HG02571 (cell line): Measurements from ENCODE around the gene CELA2B.
"Not testable (repeated sequence)": the region's sequence is repeated elsewhere in the genome, so short reads cannot be mapped to it uniquely, and the experiment has no call there.

Experiments
- ATAC-seq: cut with Tn5 transposase; IDR thresholded peaks from one replicate; pipeline ENCODE4 v1.9.1; 2021; ENCODE audit warnings: mild to moderate bottlenecking, moderate library complexity; ENCODE audit not compliant: unreplicated experiment

Gene CELA2B

DNA sequence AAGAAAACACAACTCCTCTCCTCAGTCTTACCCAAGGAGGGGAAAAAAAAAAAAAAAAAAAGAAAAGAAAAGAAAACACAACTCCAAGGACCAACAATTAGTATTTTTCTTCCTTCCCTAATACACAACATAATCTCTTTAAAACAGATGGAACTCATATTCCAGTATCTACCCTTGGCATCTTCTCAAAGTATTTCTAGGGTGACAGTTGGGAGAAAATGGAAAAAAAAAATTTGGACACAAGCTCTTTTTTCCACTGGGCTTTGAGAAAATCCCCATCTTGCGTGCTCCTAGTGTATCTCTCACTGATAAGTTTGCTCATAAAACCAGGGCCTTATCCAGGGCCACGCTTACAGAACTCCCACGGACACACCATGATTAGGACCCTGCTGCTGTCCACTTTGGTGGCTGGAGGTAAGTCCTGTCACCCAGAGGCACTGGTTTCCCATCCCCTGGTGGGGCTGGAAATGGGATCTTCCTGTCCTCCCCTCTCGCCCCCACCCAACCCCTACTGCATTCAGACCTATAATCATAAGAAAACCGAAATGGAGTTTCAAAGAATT is at the start of gene CELA2B:
Gene CELA2B, plus strand, starts transcription at position 353 of the 563 bp plus-strand sequence. Its CDS starts 22 bp downstream, at position 375.
- no peak for ATAC-seq

DNA sequence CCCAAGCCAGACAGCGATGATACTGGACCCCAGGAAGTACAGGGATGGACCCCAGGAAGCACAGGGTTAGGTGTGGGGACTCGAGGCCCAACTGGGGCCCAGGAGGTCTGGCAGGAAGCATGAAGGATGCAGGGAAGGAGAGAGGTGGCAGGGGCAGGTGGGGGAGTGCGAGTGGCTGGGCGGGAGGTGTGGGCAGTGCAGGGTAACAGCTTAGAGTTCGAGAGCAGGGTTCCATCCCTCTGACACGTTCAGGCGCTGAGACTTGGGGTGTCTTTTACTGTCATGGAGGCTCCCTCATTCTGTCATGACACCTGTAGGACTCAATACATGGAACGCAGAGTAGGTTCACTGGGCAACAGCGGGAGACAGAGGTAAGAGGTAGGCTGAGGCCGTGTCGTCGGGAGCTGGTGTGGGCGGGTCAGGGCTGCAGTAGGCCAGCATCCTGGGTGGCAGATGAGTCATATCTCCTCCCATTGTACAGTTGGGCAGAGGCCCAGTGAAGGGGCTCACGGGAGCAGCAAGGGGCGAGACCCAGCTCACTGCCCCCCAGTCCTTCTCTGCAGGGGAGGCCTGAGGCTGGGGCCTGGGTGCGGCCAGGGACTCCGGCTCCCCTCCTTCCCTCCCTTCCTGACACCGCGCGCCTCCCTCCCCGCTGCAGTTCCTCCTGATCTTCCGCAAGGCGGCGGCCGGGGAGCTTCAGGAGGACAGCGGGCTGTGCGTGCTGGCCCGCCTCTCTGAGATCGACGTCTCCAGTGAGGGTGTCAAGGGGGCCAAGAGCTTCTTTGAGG is 49.2 kb upstream of the CELA2B start:
- ATAC-seq: no peak

DNA sequence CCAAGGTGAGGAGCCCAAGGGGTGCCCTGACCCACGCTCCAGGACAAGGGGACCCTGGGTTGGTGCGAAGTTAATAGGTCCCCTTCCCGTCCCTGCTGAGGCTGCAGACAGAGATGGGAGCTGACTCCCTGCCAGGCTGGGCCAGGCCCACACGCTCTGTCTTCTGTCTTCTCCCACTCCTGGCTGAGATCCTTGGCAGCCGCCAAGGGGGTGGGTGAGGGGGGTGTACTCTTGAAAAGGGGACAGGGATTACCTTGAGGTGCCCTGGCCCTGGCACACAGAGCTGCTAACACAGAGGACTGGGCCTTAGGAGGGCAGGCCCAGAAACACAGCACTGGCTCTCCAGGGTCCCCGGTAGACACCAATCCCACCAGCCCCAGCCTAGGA is 48.6 kb upstream of the CELA2B start:
- no peak for ATAC-seq

DNA sequence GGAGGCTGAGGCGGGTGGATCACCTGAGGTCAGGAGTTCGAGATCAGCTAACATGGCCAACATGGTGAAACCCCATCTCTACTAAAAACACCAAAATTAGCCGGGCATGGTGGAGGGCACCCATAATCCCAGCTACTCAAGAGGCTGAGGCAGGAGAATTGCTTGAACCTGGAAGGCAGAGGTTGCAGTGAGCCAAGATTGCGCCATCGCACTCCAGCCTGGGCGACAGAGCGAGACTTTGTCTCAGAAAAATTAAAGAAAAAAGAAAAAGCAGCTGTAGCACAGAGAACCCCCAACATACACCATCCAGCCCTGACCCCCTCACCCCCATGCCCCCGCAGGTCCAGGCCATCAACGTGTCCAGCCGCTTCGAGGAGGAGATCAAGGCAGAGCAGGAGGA is 47.7 kb upstream of the CELA2B start:
- ATAC-seq: not testable (repeated sequence)

DNA sequence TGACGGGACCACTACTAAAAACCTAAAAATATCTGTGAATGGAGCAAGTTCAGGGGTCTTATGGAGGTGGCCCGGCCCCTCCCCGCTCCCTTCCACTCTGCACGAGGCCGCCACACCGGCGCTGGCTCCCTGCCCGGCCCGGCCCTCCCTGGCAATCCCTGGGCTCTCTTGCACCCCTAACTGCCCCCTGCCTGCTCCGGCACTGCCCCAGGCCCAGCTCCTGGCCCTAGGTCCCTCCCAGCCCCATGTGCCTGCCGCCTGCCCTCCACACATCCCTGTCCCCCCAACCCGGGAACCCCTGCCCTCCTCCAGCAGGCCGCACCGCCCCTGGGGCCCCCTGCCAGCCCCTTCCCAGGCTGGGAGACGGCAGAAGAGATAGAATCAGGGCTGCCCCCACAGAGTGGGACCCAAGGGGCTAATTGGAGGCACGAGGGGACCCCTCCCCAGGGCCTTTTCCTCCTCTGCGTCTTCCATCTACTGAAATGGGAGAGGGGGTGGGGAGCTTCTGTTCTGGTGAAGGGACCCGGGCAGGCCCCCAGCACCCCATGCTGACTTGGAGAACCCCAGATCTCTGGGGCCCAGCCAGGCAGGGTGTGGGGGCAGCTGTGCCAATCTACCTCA is 47.0 kb upstream of the CELA2B start:
- ATAC-seq: no peak

DNA sequence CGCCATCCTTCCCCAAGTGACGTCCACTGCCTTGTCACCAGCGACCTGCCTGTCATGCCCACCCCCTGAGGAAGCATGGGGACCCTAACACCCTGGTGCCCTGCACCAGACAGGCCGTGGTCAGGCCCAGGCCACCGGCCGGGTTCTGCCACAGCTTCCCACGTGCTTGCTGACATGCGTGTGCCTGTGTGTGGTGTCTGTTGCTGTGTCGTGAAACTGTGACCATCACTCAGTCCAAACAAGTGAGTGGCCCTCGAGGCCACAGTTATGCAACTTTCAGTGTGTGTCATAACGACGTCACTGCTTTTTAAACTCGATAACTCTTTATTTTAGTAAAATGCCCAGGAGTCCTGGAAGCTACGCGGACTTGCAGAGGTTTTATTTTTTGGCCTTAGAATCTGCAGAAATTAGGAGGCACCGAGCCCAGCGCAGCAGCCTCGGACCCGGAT is 46.2 kb upstream of the CELA2B start:
- no peak for ATAC-seq

DNA sequence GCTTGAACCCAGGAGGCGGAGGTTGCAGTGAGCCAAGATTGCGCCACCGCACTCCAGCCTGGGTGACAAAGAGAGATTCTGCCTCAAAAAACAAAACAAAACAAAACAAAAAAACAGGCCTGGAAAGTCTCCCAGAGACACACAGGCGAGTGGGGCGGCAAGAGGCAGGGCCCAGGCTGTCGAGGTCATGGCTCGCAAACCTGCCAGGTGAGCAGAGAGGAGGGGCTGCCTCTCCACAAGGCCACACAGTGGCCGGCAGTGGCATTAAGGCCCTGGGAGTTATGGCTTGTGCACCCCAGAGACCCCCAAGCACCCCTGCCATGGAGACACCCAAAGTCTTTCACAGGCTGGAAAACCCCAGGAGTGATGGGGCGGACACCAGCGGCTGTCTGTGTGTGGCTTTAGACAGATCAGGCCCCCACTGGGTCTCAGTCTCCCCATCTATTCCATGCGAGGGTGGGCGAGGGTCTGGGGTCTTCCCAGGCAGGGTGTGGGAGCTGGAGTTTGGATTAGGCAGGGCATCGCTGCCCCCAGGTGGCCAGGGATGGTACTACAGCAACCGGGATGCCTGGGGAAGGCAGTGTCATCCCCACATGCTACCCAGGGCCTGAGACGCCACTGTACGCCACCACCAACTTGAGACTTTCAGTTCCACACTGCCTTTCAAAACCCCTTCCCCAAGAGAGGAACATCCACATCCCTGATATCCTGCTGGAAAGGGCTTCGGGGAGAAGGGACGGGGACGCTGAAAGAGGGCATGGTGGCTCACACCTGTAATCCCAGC is 44.9 kb upstream of the CELA2B start:
- ATAC-seq: no peak

DNA sequence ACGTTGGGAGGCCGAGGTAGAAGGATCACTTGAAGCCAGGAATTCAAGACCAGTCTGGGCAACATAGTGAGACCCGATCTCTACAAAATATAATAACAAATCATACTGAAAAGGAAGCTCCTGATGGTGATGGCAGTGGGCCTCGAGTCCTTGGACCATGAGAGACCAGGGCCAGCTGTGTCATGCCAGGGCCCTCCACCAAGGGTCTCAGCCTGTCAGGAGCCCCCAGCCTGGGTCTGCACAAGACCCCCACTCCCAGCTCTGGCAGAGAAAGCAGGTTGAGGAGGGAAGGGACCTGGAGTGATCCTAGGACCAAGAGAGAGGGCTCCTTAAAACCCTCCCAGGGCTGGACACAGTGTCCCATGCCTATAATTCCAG is 44.3 kb upstream of the CELA2B start:
- no peak for ATAC-seq

DNA sequence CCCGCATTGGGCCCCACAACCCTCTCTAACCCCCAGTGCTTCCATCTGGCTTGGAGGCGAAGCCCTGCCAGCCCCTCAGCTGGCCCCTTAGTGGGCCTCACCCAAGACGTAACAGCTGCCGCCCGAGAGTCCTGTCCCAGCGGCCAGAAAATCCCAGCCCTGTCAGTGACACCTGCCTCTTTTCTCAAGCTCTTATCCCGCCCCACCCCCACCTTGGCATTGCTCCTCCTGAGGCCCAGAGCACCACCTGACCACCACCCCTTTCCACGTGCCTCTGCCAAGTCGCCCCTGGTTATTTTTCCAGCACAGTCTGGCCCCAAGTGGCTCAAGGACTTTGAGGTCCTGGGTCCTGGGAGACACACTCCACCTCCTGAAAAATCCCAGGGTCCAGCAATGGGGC is 43.6 kb upstream of the CELA2B start:
- ATAC-seq: no peak

DNA sequence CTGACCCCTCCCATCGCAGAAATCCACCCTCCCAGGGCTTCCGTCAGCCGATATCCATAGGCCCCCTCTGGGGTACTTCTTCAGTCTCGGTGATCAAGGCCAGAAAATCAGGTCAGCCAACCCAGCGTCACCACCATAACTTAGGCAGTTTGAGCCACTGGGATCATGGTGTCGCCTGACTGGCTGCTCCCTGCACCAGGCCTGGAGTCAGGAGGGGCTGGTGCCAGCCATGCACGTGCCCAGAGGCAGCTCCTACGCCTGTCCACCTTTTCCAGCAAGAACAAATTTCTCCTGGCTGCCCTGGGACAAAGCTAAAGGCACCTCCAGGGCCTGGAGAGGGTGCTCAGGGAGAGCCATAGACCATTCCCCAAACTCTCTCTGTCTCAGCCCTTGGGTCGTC is 42.4 kb upstream of the CELA2B start:
- no peak for ATAC-seq

DNA sequence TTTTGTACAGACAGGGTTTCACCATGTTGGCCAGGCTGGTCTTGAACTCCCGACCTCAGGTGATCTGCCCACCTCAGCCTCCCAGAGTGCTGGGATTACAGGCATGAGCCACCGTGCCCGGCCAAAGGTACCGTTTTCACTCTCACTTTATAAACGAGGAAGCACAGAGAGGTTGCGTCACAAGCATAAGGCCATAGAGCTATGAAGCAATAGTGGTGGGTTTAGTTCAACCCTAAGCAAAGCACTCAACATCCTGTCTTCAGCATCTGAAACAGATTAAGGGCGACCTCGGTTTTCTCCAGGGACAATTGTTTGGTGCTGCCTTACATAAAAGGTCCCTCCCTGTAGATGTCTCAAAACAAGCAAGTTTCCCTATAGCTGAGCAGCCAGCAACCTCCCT is 41.2 kb upstream of the CELA2B start:
- not testable (repeated sequence) for ATAC-seq

DNA sequence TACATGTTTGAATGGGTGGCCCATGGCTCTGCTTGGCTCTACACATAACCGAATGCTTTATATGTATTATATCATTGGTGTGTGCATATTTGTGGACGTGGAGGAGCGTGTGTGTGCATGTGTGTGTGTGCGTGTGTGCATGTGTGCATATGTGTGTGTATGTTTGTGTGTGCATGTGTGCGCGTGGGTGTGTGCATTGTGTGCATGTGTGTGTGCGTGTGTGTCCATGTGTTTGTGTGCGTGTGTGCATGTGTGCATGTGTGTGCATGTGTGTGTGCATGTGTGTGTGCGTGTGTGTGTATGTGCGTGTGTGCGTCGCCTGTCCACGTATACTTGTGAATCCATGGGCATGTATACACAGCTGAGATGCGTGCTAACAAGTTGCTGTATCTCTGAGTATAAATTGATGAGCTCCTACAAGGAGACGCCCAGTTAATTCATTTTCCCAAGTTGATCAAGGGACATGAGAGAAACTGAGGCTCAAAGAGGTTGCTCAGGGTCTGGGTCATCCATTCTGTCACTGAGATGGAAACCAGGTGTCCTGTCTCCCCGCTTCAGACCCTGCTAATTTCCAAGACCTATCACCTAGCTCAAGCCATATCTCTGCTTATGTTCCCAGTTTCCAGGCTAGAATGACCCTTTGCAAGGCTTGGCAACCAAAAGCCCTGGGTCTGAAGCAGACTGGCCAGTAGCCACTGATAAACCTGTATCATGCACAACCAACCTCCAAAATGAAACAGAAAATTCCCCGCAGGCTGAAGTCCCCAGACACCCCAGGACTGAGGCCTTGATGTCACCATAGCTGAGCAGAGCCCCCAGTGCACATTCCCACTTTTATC is 40.4 kb upstream of the CELA2B start:
- no peak for ATAC-seq

DNA sequence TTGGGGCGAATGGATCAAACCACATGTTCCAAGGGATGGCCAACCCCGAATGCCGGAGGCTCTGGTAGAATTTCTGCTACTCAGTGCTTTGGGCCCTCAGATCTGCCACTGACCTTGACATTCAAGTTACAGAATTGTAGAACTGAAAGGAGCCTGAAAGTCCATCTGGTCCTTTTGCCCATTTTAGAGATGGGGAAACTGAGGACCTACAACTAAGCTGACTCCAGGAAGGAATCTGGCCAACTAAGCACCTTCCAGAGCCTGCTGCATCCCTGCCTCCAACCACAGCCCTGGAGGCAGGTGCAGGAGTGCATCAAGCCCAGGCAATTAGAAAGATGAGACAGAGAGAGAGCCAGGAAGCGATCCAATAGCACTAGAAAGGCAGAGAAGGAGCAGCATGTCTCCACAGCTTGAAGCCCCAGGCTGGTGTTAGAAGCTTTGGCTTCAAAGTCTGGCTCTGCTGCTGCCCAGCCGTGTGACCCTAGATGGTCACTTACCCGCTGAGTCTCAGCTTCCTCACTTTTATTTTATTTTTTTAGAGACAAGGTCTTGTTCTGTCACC is 38.9 kb upstream of the CELA2B start:
- ATAC-seq: no peak

DNA sequence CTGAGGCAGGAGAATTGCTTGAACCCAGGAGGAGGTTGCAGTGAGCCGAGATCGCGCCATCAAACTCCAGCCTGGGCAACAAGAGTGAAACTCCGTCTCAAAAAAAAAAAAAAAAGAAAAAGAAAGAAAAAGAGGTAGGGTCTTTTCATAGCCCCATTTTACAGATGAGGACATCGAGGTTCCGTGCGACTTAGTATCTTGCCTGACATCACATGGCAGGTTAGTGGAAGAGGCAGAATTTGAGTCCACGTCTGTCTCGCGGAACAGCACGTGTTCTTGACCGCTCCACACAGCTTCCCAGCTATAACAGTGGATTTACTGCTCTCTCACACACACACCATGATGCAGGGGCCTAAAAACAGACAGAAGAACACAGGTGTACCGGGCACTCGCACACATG is 36.6 kb upstream of the CELA2B start:
- no peak for ATAC-seq

DNA sequence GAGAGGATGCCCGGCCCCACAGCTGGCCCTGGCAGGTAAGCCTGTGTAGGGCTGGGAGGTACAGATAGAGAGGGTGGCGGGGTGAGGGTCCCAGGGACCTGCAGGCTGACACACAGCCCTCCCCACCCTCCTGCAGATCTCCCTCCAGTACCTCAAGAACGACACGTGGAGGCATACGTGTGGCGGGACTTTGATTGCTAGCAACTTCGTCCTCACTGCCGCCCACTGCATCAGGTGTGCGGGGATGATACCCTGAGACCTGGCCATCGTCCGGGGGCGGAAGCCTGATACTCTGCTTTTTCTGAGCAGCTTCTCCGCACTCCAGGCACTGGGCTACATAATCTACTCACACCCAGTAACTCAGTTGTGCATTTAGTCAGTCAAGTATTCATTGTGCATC is 35.5 kb upstream of the CELA2B start:
- ATAC-seq: no peak

DNA sequence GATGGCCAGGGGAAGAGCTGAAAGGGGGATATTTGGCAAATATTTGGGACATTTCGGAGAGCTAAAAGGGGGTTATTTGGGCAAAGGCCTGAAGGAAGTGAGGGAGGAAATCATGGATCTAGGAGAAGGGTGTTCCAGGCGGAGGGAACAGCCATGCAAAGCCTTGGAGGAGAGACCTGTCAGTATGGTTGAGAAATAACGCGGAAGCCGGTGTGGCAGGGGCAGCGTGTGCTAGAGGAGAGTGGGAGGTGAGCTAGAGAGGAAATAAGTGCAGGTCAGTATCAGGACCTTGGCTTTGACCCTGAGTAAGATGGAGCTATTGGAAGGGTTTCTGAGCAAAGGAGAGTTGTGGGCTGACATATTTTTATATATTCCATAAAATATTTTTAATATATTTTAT is 34.7 kb upstream of the CELA2B start:
- ATAC-seq: no peak

DNA sequence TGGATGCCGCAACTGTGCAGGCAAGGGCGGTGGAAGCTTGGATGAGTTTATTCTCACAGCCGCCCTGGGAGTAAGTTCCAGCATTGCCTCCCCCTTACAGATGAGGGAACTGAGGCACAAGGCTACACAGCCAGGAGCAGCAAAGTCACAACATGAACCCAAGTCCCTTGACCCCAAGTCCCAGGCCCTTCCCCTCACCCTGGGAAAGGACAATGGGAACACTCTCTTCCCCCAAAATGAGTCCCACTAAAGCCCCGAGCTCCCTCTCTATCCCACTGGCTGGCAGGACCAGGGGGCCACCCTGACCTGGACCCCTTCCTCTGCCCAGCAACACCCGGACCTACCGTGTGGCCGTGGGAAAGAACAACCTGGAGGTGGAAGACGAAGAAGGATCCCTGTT is 33.8 kb upstream of the CELA2B start:
- no peak for ATAC-seq

DNA sequence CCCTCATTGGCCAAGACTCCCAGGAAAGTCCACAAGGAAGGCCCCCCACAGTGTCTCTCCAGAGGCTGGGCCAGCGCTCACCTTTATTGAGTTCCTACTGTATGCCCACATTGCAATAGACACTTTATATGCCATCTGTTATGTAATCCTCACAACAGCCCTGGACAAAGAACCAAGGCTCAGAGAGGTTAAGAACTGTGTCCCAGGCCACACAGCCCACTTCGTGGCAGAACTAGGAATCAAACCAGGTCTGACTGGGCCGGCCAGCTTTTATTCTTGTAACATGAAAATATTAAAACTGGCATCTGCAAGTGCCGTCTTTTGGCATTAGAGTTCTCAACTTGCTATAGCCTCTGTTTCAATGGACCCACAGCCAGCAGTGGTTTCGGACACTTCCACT is 33.1 kb upstream of the CELA2B start:
- no peak for ATAC-seq

DNA sequence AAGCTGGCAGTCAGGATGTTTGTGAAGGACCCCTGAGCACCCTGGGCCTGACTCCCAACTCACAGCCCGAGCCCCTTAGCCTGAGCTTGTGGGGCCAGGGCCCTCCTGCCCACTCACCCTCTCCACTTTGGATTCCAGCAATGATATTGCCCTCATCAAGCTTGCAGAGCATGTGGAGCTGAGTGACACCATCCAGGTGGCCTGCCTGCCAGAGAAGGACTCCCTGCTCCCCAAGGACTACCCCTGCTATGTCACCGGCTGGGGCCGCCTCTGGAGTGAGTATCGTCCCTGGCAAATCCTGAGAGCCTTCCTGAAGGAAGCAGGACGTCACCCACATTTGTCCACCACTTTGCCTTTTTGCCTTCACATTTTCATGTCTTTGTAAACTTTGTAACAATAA is 32.6 kb upstream of the CELA2B start:
- no peak for ATAC-seq
